Psoas muscle (tissue), 8 donors: Measurements from ENCODE around the gene MCM6. TPM values are rescaled to one million over a fixed set of nuclear protein-coding genes. Genes with fewer than 3 reads are reported as not detected.

Source experiments
- ATAC-seq, 4 donors: fragments of 200-7000 bp; cut with Tn5 transposase; one replicate each; pipeline ENCODE4 v1.9.1; 2020; ENCODE audit warnings: moderate library complexity in 3 of 4, mild to moderate bottlenecking in 2 of 4
- DNase-seq, 2 donors: peaks; one replicate each; pipeline ENCODE4 v3.0.0-alpha.2; 2020
- H3K27ac ChIP-seq: fragments of 200-600 bp; one replicate; pipeline ENCODE4 v1.8.0; 2022
- H3K27me3 ChIP-seq, 3 donors: fragments of 200-600 bp in 1 of 3; one replicate each; pipeline versions ENCODE4 v1.6.1 to v1.8.0; 2013 to 2022; ENCODE audit warnings: low read length in 2 of 3, mild to moderate bottlenecking in 2 of 3, moderate library complexity in 1 of 3; ENCODE audit not compliant: insufficient read depth in 3 of 3
- H3K36me3 ChIP-seq, 2 donors: fragments of 200-600 bp in 1 of 2; one replicate each; pipeline versions ENCODE4 v1.6.1 to v1.8.0; 2013 to 2022; ENCODE audit warnings: low read depth in 1 of 2, mild to moderate bottlenecking in 1 of 2, moderate library complexity in 1 of 2; ENCODE audit not compliant: insufficient read depth in 1 of 2
- H3K4me1 ChIP-seq: fragments of 200-600 bp; one replicate; pipeline ENCODE4 v1.8.0; 2022
- H3K4me3 ChIP-seq: fragments of 200-600 bp; one replicate; pipeline ENCODE4 v1.8.0; 2022; ENCODE audit warnings: mild to moderate bottlenecking
- H3K9me3 ChIP-seq: fragments of 200-600 bp; one replicate; pipeline ENCODE4 v1.8.0; 2022
- CTCF ChIP-seq: fragments of 200-600 bp; IDR thresholded peaks from one replicate; pipeline ENCODE4 v1.8.0; 2022; ENCODE audit warnings: antibody characterized with exemption
- WGBS, 3 donors: extraction: QIAGEN DNeasy Blood & Tissue Kit; methylation state at CpG; one replicate each; pipeline versions ENCODE4 v1.1.6 to v1.1.7; 2013; 5-methylcytosine and 5-hydroxymethylcytosine counted together
- intact Hi-C, 2 donors: fragments of 100-400 bp; cut with DNase I; formaldehyde crosslinking; loops; one replicate each; pipeline versions ENCODE4 v1.11.0 to v1.14.2; 2022
- polyA plus RNA-seq, 3 donors: library from polyadenylated mRNA; stranded (reverse); fragments of 200-250 nt; gene quantifications; one replicate each; pipeline ENCODE4 v1.2.3, GENCODE V29; 2013
- total RNA-seq, 4 donors: library from RNA; stranded (reverse); fragmentation: NEBNext Ultra II Directional in 2 of 4; extraction: Animal tissue kit (Norgen Biotek cat#: 25700) in 2 of 4; gene quantifications; one replicate each; pipeline versions ENCODE4 v1.2.1 to v1.2.4, GENCODE V29; 2021 to 2023
- donor health status: healthy with polysubstance abuse.
- donor health status: DM: no; HTN: no; CAD: no; lungs with moderate emphysema.
- donor health status: Bipolar disorder and iron deficiency.
- donor health status: healthy.
- donor health status: DM: yes; HTN: yes; CAD: no.
- donor health status: DM: no; HTN: no; CAD: no.
- donor health status: DM: no; HTN: no; CAD: no.
- donor health status: DM: yes; HTN: yes; CAD: no.

MCM6 gene
- total and polyA plus RNA-seq, 7 donors, result 3.3 to 9.4 (median 6.0) TPM

- DNase-seq, result no peak
- Histone ChIP-seq H3K27ac (no peak overlapping the region), H3K27me3 (no peaks in the 10 kb centered on the region), H3K4me1 (no peaks in the 10 kb centered on the region), H3K9me3 (no peaks in the 10 kb centered on the region), H3K36me3 (peaks cover 0 to 15% of the 10 kb centered on the region in 2 donors), H3K4me3 (no peak overlapping the region)
- intact Hi-C loops, result loop anchor here in 1 of 2 donors (5.0 kb wide), 1 partner anchor 805 kb away; no protein-coding TSS in a partner anchor
- TF ChIP-seq CTCF, result no peak
- 72 to 78% (median 73%) methylated on average over 7 of the region's 7 CpGs for WGBS, 3 donors
- no peak for ATAC-seq
These were observed 83.7 kb downstream of the MCM6 start for GRCh38 chr2:135792401-135793150.

GRCh38 chr2:135791418-135792190 lies 84.6 kb downstream of the MCM6 start:
- Histone ChIP-seq H3K36me3 (peaks cover 0 to 20% of the 10 kb centered on the region in 2 donors), H3K4me1 (no peaks in the 10 kb centered on the region), H3K27me3 (no peaks in the 10 kb centered on the region), H3K27ac (no peak overlapping the region), H3K4me3 (no peak overlapping the region), H3K9me3 (no peaks in the 10 kb centered on the region)
- ATAC-seq (no peak), DNase-seq (no peak)
- intact Hi-C loops, result loop anchor here in 1 of 2 donors (5.0 kb wide), 1 partner anchor 804 kb away; no protein-coding TSS in a partner anchor
- no peak for TF ChIP-seq CTCF
- 94 to 97% (median 96%) methylated on average over 2 of the region's 2 CpGs for WGBS, 3 donors

GRCh38 chr2:135790423-135790822 lies 85.8 kb downstream of the MCM6 start:
- peaks cover 0 to 29% of the 10 kb centered on the region in 2 donors for H3K36me3 ChIP-seq
- H3K4me1 ChIP-seq, result no peaks in the 10 kb centered on the region
- TF ChIP-seq CTCF, result no peak
- ATAC-seq (no peak), DNase-seq (no peak)
- no peaks in the 10 kb centered on the region for H3K27me3 ChIP-seq
- no peak overlapping the region for H3K27ac ChIP-seq
- WGBS, 3 donors, result 92 to 94% (median 94%) methylated on average over 10 of the region's 10 CpGs
- intact Hi-C loops, result loop anchor here in 1 of 2 donors (5.0 kb wide), 1 partner anchor 803 kb away; no protein-coding TSS in a partner anchor
- H3K4me3 ChIP-seq, result no peak overlapping the region
- H3K9me3 ChIP-seq, result no peaks in the 10 kb centered on the region

Other genes starting within 250 kb of the MCM6 start
- 100 to 1,000 TPM in 1 of 4 donors, 10 to 100 TPM in 3; 73.3 to 101 (median 96.0) TPM for gene UBXN4, start 134.6 kb downstream of the MCM6 start, total RNA-seq
- 100 to 1,000 TPM in 1 of 3 donors, 10 to 100 TPM in 2; 37.3 to 117 (median 53.1) TPM for gene UBXN4, start 134.6 kb downstream of the MCM6 start, polyA plus RNA-seq
- gene LCT, start 39.3 kb downstream of the MCM6 start, total RNA-seq, result under 1 TPM in 2 of 4 donors, not detected in 2; 0.02 to 0.04 TPM
- gene LCT, start 39.3 kb downstream of the MCM6 start, polyA plus RNA-seq, result under 1 TPM in 2 of 3 donors, not detected in 1; 0.01 to 0.61 TPM
- 10 to 100 TPM; 61.8 to 89.7 (median 73.4) TPM for gene DARS1, start 109.2 kb upstream of the MCM6 start, total RNA-seq
- gene DARS1, start 109.2 kb upstream of the MCM6 start, polyA plus RNA-seq, result 10 to 100 TPM; 54.2 to 81.2 (median 73.5) TPM
- 1 to 10 TPM; 2.6 to 8.2 (median 5.0) TPM for gene CXCR4, start 241.7 kb upstream of the MCM6 start, total RNA-seq
- gene CXCR4, start 241.7 kb upstream of the MCM6 start, polyA plus RNA-seq, result 1 to 10 TPM; 1.8 to 9.1 (median 1.8) TPM